ENCODE data around the gene CACNA2D1. TPM values are rescaled to one million over a fixed set of nuclear protein-coding genes. Genes with fewer than 3 reads are reported as not detected.

Gene CACNA2D1
- total RNA-seq, 1 donor from 2014 or later = 10.3 TPM

- no peak for DNase-seq
- H3K4me3 ChIP-seq = no peak overlapping the region
- no peak for TF ChIP-seq CTCF (IDR thresholded peaks at IDR 0.05)
- H3K27ac ChIP-seq = no peak overlapping the region
- no peaks in the 10 kb centered on the region for H3K4me1 ChIP-seq
- intact Hi-C loops (cut with DNase I) = no loop called here
- no peak for ATAC-seq
- H3K27me3 ChIP-seq = no peaks in the 10 kb centered on the region
- no peaks in the 10 kb centered on the region for H3K9me3 ChIP-seq
- no peaks in the 10 kb centered on the region for H3K36me3 ChIP-seq
Observed at GRCh38 chr7:82091126-82091684, 352.4 kb downstream of the CACNA2D1 start.

GRCh38 chr7:82087099-82087498, 356.5 kb downstream of the CACNA2D1 start:
- Histone ChIP-seq H3K4me3 (no peak overlapping the region), H3K9me3 (no peaks in the 10 kb centered on the region), H3K27ac (no peak overlapping the region), H3K4me1 (no peaks in the 10 kb centered on the region), H3K27me3 (no peaks in the 10 kb centered on the region), H3K36me3 (no peaks in the 10 kb centered on the region)
- ATAC-seq = no peak
- TF ChIP-seq CTCF (IDR thresholded peaks at IDR 0.05) = no peak
- no peak for DNase-seq
- intact Hi-C loops (cut with DNase I) = no loop called here

- no peaks in the 10 kb centered on the region for H3K36me3 ChIP-seq
- H3K4me1 ChIP-seq = no peaks in the 10 kb centered on the region
- TF ChIP-seq CTCF (IDR thresholded peaks at IDR 0.05) = no peak
- H3K27me3 ChIP-seq = no peaks in the 10 kb centered on the region
- no peak for ATAC-seq
- intact Hi-C loops (cut with DNase I) = no loop called here
- H3K27ac ChIP-seq = no peak overlapping the region
- H3K4me3 ChIP-seq = no peak overlapping the region
- no peak for DNase-seq
- no peaks in the 10 kb centered on the region for H3K9me3 ChIP-seq
Observed at GRCh38 chr7:82085116-82085515, 358.5 kb downstream of the CACNA2D1 start.

GRCh38 chr7:82081644-82082224, 361.8 kb downstream of the CACNA2D1 start:
- DNase-seq = no peak
- no peaks in the 10 kb centered on the region for H3K27me3 ChIP-seq
- no peak overlapping the region for H3K4me3 ChIP-seq
- H3K4me1 ChIP-seq = no peaks in the 10 kb centered on the region
- no peak overlapping the region for H3K27ac ChIP-seq
- ATAC-seq = peak; percentile 26
- H3K36me3 ChIP-seq = no peaks in the 10 kb centered on the region
- no peaks in the 10 kb centered on the region for H3K9me3 ChIP-seq
- no peak for TF ChIP-seq CTCF (IDR thresholded peaks at IDR 0.05)
- intact Hi-C loops (cut with DNase I) = no loop called here

- Histone ChIP-seq H3K36me3 (no peaks in the 10 kb centered on the region), H3K4me3 (no peak overlapping the region), H3K4me1 (no peaks in the 10 kb centered on the region), H3K27me3 (no peaks in the 10 kb centered on the region), H3K27ac (no peak overlapping the region), H3K9me3 (no peaks in the 10 kb centered on the region)
- intact Hi-C loops (cut with DNase I) = no loop called here
- no peak for TF ChIP-seq CTCF (IDR thresholded peaks at IDR 0.05)
- no peak for ATAC-seq
- no peak for DNase-seq
Observed at GRCh38 chr7:82080254-82080927, 363.2 kb downstream of the CACNA2D1 start.

All from upper lobe of right lung (tissue), 1 donor.